ENCODE results near the gene LUC7L. TPM values are rescaled to one million over a fixed set of nuclear protein-coding genes. Genes with fewer than 3 reads are reported as not detected.

Gene LUC7L
- total RNA-seq (10 to 100 TPM; 55.5 to 62.7 TPM), polyA plus RNA-seq (ENCODE audit: insufficient read length in 6 of 6) (100 to 1,000 TPM; 108 to 173 (median 149) TPM)
- long read RNA-seq, donor 1, transcript LUC7L-201 (10 exons, 1,456 nt), result major isoform, 11 of 27 reads
- long read RNA-seq, donor 1, partial matches to known transcripts, result 8 of 27 reads
- long read RNA-seq, donor 1, other reads (novel, unspliced or antisense), result 0 of 27 reads
- long read RNA-seq, donor 2, partial matches to known transcripts, result 46 of 54 reads
- long read RNA-seq, donor 2, other reads (novel, unspliced or antisense), result 0 of 54 reads
- long read RNA-seq, donor 3, transcript LUC7L-201 (10 exons, 1,456 nt), result major isoform, 9 of 26 reads
- long read RNA-seq, donor 3, partial matches to known transcripts, result 9 of 26 reads
- long read RNA-seq, donor 3, other reads (novel, unspliced or antisense), result 5 of 26 reads
- long read RNA-seq, donor 4, partial matches to known transcripts, result 5 of 11 reads
- long read RNA-seq, donor 4, other reads (novel, unspliced or antisense), result 2 of 11 reads
- long read RNA-seq, donor 5, transcript LUC7L-201 (10 exons, 1,456 nt), result major isoform, 6 of 95 reads
- long read RNA-seq, donor 5, partial matches to known transcripts, result 78 of 95 reads
- long read RNA-seq, donor 5, other reads (novel, unspliced or antisense), result 0 of 95 reads
- long read RNA-seq, donor 6, partial matches to known transcripts, result 14 of 21 reads
- long read RNA-seq, donor 6, other reads (novel, unspliced or antisense), result 0 of 21 reads
- long read RNA-seq, donor 7, transcript LUC7L-201 (10 exons, 1,456 nt), result major isoform, 8 of 11 reads
- long read RNA-seq, donor 7, partial matches to known transcripts, result 0 of 11 reads
- long read RNA-seq, donor 7, other reads (novel, unspliced or antisense), result 0 of 11 reads
- long read RNA-seq, donor 8, transcript LUC7L-201 (10 exons, 1,456 nt), result major isoform, 7 of 26 reads
- long read RNA-seq, donor 8, partial matches to known transcripts, result 12 of 26 reads
- long read RNA-seq, donor 8, other reads (novel, unspliced or antisense), result 0 of 26 reads
- long read RNA-seq, donor 9, result 0 reads
- long read RNA-seq, donor 10, transcript LUC7L-201 (10 exons, 1,456 nt), result major isoform, 9 of 17 reads
- long read RNA-seq, donor 10, partial matches to known transcripts, result 4 of 17 reads
- long read RNA-seq, donor 10, other reads (novel, unspliced or antisense), result 3 of 17 reads
- long read RNA-seq, donor 11, result 0 reads
- long read RNA-seq, donor 12, partial matches to known transcripts, result 5 of 17 reads
- long read RNA-seq, donor 12, other reads (novel, unspliced or antisense), result 0 of 17 reads

GRCh38 chr16:228852-229730 is at the start of gene LUC7L:
TSS of gene LUC7L (minus strand) at chr16:229449. CDS start at chr16:229339, 110 bp downstream.
- H3K36me3 ChIP-seq, result peaks cover 0 to 33% of the 10 kb centered on the region in 2 donors
- H3K9me3 ChIP-seq, result no peaks in the 10 kb centered on the region
- peak within 1 kb of the TSS; percentile 90 to 94 for H3K4me3 ChIP-seq
- DNase-seq, result peak; percentile 89 to 97 (median 92)
- H3K4me1 ChIP-seq, result peaks cover 14 to 29% of the 10 kb centered on the region in 2 donors
- no peaks in the 10 kb centered on the region for H3K27me3 ChIP-seq
- no peak for TF ChIP-seq CTCF (IDR thresholded peaks at IDR 0.05)
- H3K27ac ChIP-seq, result peak within 1 kb of the TSS; percentile 95 to 96
- peak; percentile 98 for ATAC-seq
- intact Hi-C loops (cut with DNase I), result no loop called here

GRCh38 chr16:278863-279366 is 49.7 kb upstream of the LUC7L start:
- Histone ChIP-seq H3K27ac (no peak overlapping the region), H3K4me1 (peaks cover 12 to 19% of the 10 kb centered on the region in 2 donors), H3K9me3 (no peaks in the 10 kb centered on the region), H3K4me3 (no peak overlapping the region), H3K27me3 (peaks cover 29 to 95% of the 10 kb centered on the region in 2 donors), H3K36me3 (no peaks in the 10 kb centered on the region)
- no peak for TF ChIP-seq CTCF (IDR thresholded peaks at IDR 0.05)
- intact Hi-C loops (cut with DNase I), result no loop called here
- DNase-seq, result peak in 2 of 4 donors; percentile 12 to 53
- peak; percentile 58 for ATAC-seq

DNA sequence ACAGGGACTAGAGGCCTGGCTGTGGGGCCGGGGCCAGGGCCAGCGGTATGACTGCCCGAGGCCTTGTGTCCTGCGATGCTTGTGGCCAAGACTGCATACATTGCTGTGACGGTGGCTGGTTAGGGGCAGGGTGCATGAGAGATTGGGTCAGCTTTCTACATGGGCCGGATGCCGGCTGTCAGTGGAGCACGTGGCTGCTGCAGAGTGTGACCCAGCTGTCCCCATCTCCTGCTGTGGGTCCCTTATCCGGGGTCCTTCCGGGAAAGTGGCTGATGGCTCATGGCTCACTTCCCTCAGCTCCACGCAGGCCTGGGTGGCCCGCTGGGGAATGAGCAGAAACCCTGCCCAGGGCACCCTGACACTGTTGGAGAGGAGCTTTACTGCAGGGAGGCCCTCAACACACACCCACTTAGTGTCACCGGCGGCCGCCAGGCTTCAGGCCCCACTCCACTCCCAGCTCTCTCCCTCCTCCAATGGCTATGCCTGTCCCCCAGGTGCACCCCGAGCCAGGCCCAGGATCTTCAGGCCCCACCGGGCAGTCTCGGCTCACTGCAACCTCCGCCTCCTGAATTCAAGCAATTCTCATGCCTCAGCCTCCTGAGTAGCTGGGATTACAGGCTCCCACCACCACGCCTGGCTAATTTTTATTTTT is 47.3 kb upstream of the LUC7L start:
- H3K4me1 ChIP-seq, result peaks cover 12 to 19% of the 10 kb centered on the region in 2 donors
- intact Hi-C loops (cut with DNase I), result no loop called here
- ATAC-seq (no peak), DNase-seq (no peak)
- H3K27me3 ChIP-seq, result peaks cover 26 to 97% of the 10 kb centered on the region in 2 donors
- H3K4me3 ChIP-seq, result no peak overlapping the region
- H3K36me3 ChIP-seq, result no peaks in the 10 kb centered on the region
- H3K9me3 ChIP-seq, result no peaks in the 10 kb centered on the region
- no peak overlapping the region for H3K27ac ChIP-seq
- TF ChIP-seq CTCF (IDR thresholded peaks at IDR 0.05), result no peak

DNA sequence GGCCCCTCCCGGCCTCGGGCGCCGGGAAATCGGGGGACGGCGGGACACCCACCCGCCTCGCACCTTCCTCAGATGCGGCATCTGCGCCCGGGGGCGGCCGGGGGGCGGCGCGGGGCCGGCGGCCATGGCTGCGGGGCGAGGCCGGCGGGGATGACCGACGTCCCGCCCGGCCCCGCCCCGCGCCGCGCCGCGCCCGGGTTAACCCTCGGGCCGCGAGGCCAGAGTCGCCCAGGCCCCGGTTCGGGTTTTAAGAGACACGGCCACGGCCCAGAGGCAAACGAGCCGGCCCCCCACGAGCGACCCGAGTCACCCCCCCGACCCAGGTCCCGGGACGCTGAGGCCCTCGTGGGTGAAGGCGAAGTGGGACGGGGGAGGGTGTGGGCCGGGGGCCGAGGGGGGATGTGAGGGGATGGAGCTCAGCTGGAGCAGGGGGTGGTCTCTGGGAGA is 46.6 kb upstream of the LUC7L start, which contains the start of gene RGS11:
Gene RGS11, minus strand, starts transcription at position 159 of the 447 bp plus-strand sequence. Its CDS starts 33 bp downstream, at position 126.
- H3K4me1 ChIP-seq, result peaks cover 8 to 16% of the 10 kb centered on the region in 2 donors
- ATAC-seq, result no peak
- peaks cover 19 to 97% of the 10 kb centered on the region in 2 donors for H3K27me3 ChIP-seq
- intact Hi-C loops (cut with DNase I), result no loop called here
- H3K36me3 ChIP-seq, result no peaks in the 10 kb centered on the region
- no peak for TF ChIP-seq CTCF (IDR thresholded peaks at IDR 0.05)
- DNase-seq, result no peak
- H3K9me3 ChIP-seq, result no peaks in the 10 kb centered on the region
- H3K27ac ChIP-seq, result no peak within 1 kb of the TSS
- peak within 1 kb of the TSS; percentile 22 to 29 for H3K4me3 ChIP-seq

Data from left lung (tissue), 14 donors.